HepG2 (cell line): ENCODE measurements around the gene PLA1A.

Source experiments
- CTCF ChIP-seq: sonication (generic); formaldehyde crosslinking; IDR thresholded peaks from 2 replicates; pipeline ENCODE4 v1.5.0; 2020; ENCODE audit warnings: mild to moderate bottlenecking, missing genetic modification reagents, moderate library complexity
- TF ChIP-seq, protein P1 (sequence below), 2 experiments: sonication (generic) in 1 of 2; formaldehyde crosslinking in 1 of 2; IDR thresholded peaks; 2 replicates each; pipeline versions ENCODE4 v1.5.1 to v1.6.1; 2011 to 2020; ENCODE audit warnings: borderline replicate concordance in 1 of 2, low read depth in 1 of 2, low read length in 1 of 2, mild to moderate bottlenecking in 1 of 2, missing genetic modification reagents in 1 of 2, moderate library complexity in 1 of 2

DNA sequence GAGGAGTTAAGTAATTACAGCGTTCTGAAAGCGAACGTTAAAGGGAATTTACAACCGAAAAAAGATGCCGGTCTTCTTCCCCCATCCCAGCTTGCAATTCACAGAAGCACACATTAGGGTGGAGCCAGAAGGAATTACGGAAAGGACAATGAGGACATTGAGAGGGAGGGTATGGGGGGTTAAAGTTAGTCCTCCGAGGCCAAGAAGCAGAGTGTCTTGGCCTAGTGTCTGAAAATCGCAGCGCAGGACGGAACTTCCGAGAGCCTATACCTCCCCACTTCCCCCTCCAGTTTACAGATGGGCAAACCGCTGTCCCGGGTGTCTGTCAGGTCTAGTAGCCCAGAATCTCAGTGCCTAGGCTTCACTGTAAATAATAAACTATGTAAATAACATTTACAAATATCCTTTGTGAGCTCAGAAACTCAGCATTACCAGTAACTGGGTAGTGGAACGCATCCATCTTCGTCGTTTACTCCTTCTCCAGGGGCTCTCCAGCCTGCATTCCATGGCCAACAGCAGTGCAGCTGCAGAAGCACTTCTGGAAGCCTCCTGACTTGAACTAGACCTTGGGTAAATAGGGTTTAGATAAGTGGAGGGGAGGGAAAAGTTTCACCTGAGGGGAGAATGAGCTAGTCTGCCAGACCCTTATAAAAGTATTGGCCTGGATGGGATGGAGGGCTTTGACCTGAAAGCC, 17.5 kb upstream of the PLA1A start:
- TF ChIP-seq CTCF (CRISPR knock-in tag), result no peak
- TF ChIP-seq, protein P1, sequence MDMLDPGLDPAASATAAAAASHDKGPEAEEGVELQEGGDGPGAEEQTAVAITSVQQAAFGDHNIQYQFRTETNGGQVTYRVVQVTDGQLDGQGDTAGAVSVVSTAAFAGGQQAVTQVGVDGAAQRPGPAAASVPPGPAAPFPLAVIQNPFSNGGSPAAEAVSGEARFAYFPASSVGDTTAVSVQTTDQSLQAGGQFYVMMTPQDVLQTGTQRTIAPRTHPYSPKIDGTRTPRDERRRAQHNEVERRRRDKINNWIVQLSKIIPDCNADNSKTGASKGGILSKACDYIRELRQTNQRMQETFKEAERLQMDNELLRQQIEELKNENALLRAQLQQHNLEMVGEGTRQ (IDR thresholded peaks at IDR 0.05; ENCODE audit: low read depth, low read length), result no peak
- TF ChIP-seq, protein P1 (CRISPR knock-in tag; IDR thresholded peaks at IDR 0.05; ENCODE audit: borderline replicate concordance), result no peak
